PC-9 (cell line): Measurements from ENCODE around the gene KCNQ5. TPM values are rescaled to one million over a fixed set of nuclear protein-coding genes. Genes with fewer than 3 reads are reported as not detected.

ENCODE experiments used
- BruUV-seq: library from RNA; stranded (reverse); fragments of 400-500 nt; replicated peaks from 2 replicates; lab custom pipeline; 2021; lab: Mats Ljungman, UMichigan
- CTCF ChIA-PET: fragments of 300-600 bp; sonication (Branson Sonifier 250); formaldehyde crosslinking; loops from one replicate; lab custom pipeline; 2022; ENCODE audit warnings: antibody characterized with exemption; lab: Charles Lee
- POLR2A ChIA-PET: fragments of 300-600 bp; sonication (Branson Sonifier 250); formaldehyde crosslinking; loops from one replicate; lab custom pipeline; 2022; ENCODE audit warnings: antibody characterized with exemption; ENCODE audit not compliant: unreplicated experiment; lab: Charles Lee
- DNase-seq, 2 experiments: peaks; one replicate each; pipeline versions ENCODE4 v3.0.0 to v3.0.0-alpha.2; 2015 to 2022; ENCODE audit warnings: mixed read lengths in 1 of 2
- H2AFZ ChIP-seq: fragments of 200-600 bp; sonication (generic); 2 replicates; pipeline ENCODE4 v1.8.1; 2017; ENCODE audit warnings: antibody characterized with exemption
- H3F3A ChIP-seq: fragments of 200-600 bp; sonication (generic); 2 replicates; pipeline ENCODE4 v1.8.1; 2017; ENCODE audit warnings: antibody characterized with exemption, mild to moderate bottlenecking, low read depth; ENCODE audit not compliant: insufficient read depth
- H3K27ac ChIP-seq: fragments of 200-600 bp; sonication (generic); 2 replicates; pipeline ENCODE4 v1.6.1; 2016; ENCODE audit warnings: mixed run types
- H3K27me3 ChIP-seq: fragments of 200-600 bp; sonication (generic); 2 replicates; pipeline ENCODE4 v1.6.1; 2016; ENCODE audit warnings: low read depth, mixed run types; ENCODE audit not compliant: insufficient read depth
- H3K36me3 ChIP-seq: fragments of 200-600 bp; sonication (generic); 2 replicates; pipeline ENCODE4 v1.6.1; 2016; ENCODE audit warnings: low read depth, mixed run types
- H3K4me1 ChIP-seq: fragments of 200-600 bp; sonication (generic); replicated peaks from 2 replicates; pipeline ENCODE4 v1.6.1; 2016; ENCODE audit warnings: mixed run types; ENCODE audit not compliant: insufficient read depth
- H3K4me2 ChIP-seq: fragments of 200-600 bp; sonication (generic); 2 replicates; pipeline ENCODE4 v1.6.1; 2017; ENCODE audit warnings: mixed run types
- H3K4me3 ChIP-seq: fragments of 200-600 bp; sonication (generic); 2 replicates; pipeline ENCODE4 v1.6.1; 2016; ENCODE audit warnings: mixed run types
- H3K79me2 ChIP-seq: fragments of 200-600 bp; sonication (generic); 2 replicates; pipeline ENCODE4 v1.6.1; 2017; ENCODE audit warnings: low read depth, mixed run types
- H3K9me2 ChIP-seq: fragments of 200-600 bp; sonication (generic); 2 replicates; pipeline ENCODE4 v1.8.1; 2017; ENCODE audit warnings: mild to moderate bottlenecking; ENCODE audit not compliant: insufficient read depth
- H3K9me3 ChIP-seq: fragments of 200-600 bp; sonication (generic); 2 replicates; pipeline ENCODE4 v1.8.1; 2016; ENCODE audit warnings: low read depth; ENCODE audit not compliant: insufficient read depth
- H4K20me1 ChIP-seq: fragments of 200-600 bp; sonication (generic); 2 replicates; pipeline ENCODE4 v1.8.1; 2017; ENCODE audit not compliant: insufficient read depth
- CTCF ChIP-seq: fragments of 200-600 bp; sonication (generic); conservative IDR thresholded peaks from 2 replicates; pipeline ENCODE4 v1.6.1; 2017; ENCODE audit warnings: mixed run types, antibody characterized with exemption, mild to moderate bottlenecking, moderate library complexity
- EZH2 ChIP-seq: fragments of 200-600 bp; sonication (generic); IDR thresholded peaks from 2 replicates; pipeline ENCODE4 v1.8.0; 2017; ENCODE audit warnings: antibody characterized with exemption, low read depth
- intact Hi-C: fragments of 100-400 bp; cut with micrococcal nuclease; formaldehyde crosslinking; loops from one replicate; pipeline ENCODE4 v1.10.0; 2022; ENCODE audit not compliant: unreplicated experiment
- total RNA-seq: library from RNA; stranded (reverse); gene quantifications from 2 replicates; pipeline ENCODE4 v1.2.3, GENCODE V29; 2021

The KCNQ5 gene
- total RNA-seq, 1 experiment from 2014 or later: 0.20 TPM

- H3F3A ChIP-seq: no peaks in the 10 kb centered on the region
- ChIA-PET CTCF (no interaction called here), POLR2A (no interaction called here)
- no peaks in the 10 kb centered on the region for H3K9me2 ChIP-seq
- DNase-seq: no peak
- H3K27ac ChIP-seq: no peak overlapping the region
- no peaks in the 10 kb centered on the region for H3K27me3 ChIP-seq
- H3K36me3 ChIP-seq: no peaks in the 10 kb centered on the region
- H2AFZ ChIP-seq: no peak overlapping the region
- no TSS peak for BruUV-seq
- H3K4me1 ChIP-seq: 0 out of 2 replicates have a peak, but pooled peaks cover 6% of the 10 kb centered on the region
- no peaks in the 10 kb centered on the region for H3K79me2 ChIP-seq
- no peak overlapping the region for H3K4me2 ChIP-seq
- TF ChIP-seq EZH2 (no peak), CTCF (no peak)
- no peaks in the 10 kb centered on the region for H4K20me1 ChIP-seq
- H3K9me3 ChIP-seq: no peaks in the 10 kb centered on the region
- H3K4me3 ChIP-seq: no peak overlapping the region
- intact Hi-C loops: no loop called here
Measured at GRCh38 chr6:73083886-73084285, 462.0 kb downstream of the KCNQ5 start.

- H3K4me1 ChIP-seq: no peaks in the 10 kb centered on the region
- ChIA-PET CTCF (no interaction called here), POLR2A (no interaction called here)
- TF ChIP-seq CTCF (no peak), EZH2 (no peak)
- no peaks in the 10 kb centered on the region for H3K36me3 ChIP-seq
- H3K79me2 ChIP-seq: no peaks in the 10 kb centered on the region
- no peaks in the 10 kb centered on the region for H3K27me3 ChIP-seq
- no peaks in the 10 kb centered on the region for H4K20me1 ChIP-seq
- no peaks in the 10 kb centered on the region for H3F3A ChIP-seq
- H3K27ac ChIP-seq: no peak overlapping the region
- intact Hi-C loops: no loop called here
- BruUV-seq: no TSS peak
- H3K9me3 ChIP-seq: no peaks in the 10 kb centered on the region
- no peak overlapping the region for H2AFZ ChIP-seq
- no peak for DNase-seq
- no peak overlapping the region for H3K4me3 ChIP-seq
- H3K9me2 ChIP-seq: no peaks in the 10 kb centered on the region
- H3K4me2 ChIP-seq: no peak overlapping the region
Measured at GRCh38 chr6:73085443-73085871, 463.6 kb downstream of the KCNQ5 start.

- BruUV-seq: no TSS peak
Measured at GRCh38 chr6:73086726-73087125, 464.9 kb downstream of the KCNQ5 start.

More at GRCh38 chr6:73086726-73087125, 464.9 kb downstream of the KCNQ5 start:
- POLR2A ChIA-PET: no interaction called here
- no peaks in the 10 kb centered on the region for H3K79me2 ChIP-seq
- H3K9me3 ChIP-seq: no peaks in the 10 kb centered on the region
- no peaks in the 10 kb centered on the region for H3K27me3 ChIP-seq
- H2AFZ ChIP-seq: no peak overlapping the region
- no peaks in the 10 kb centered on the region for H3K4me1 ChIP-seq
- no peak overlapping the region for H3K27ac ChIP-seq
- no peak for TF ChIP-seq EZH2
- TF ChIP-seq CTCF: no peak
- CTCF ChIA-PET: no interaction called here
- no peak overlapping the region for H3K4me3 ChIP-seq
- DNase-seq: no peak
- intact Hi-C loops: no loop called here
- no peak overlapping the region for H3K4me2 ChIP-seq
- no peaks in the 10 kb centered on the region for H3F3A ChIP-seq
- H4K20me1 ChIP-seq: no peaks in the 10 kb centered on the region
- H3K9me2 ChIP-seq: no peaks in the 10 kb centered on the region
- H3K36me3 ChIP-seq: no peaks in the 10 kb centered on the region
